Fibroblast of gingiva (primary cell): ENCODE results near the gene MARS1.
A peak's percentile ranks its signal among the peaks of the same experiment; 100 is the strongest.
"Not testable (repeated sequence)": the region's sequence is repeated elsewhere in the genome, so short reads cannot be mapped to it uniquely, and the experiment has no call there.

Experiments
- DNase-seq: peaks from one replicate; pipeline ENCODE4 v3.0.0-alpha.2; 2011; ENCODE audit warnings: low read depth

Gene MARS1

GRCh38 chr12:57487597-57488401 is at the start of gene MARS1:
MARS1 (plus strand) TSS chr12:57488068; CDS start chr12:57488091, 23 bp downstream.
- DNase-seq: peak; percentile 95

- DNase-seq: no peak
Observed at GRCh38 chr12:57438400-57438799, 49.5 kb upstream of the MARS1 start.

GRCh38 chr12:57439762-57440266 is 48.1 kb upstream of the MARS1 start:
- no peak for DNase-seq

- DNase-seq: not testable (repeated sequence)
Observed at GRCh38 chr12:57441393-57441792, 46.5 kb upstream of the MARS1 start.

GRCh38 chr12:57441846-57442427 is 45.9 kb upstream of the MARS1 start:
- DNase-seq: no peak

- not testable (repeated sequence) for DNase-seq
Observed at GRCh38 chr12:57444337-57444736, 43.5 kb upstream of the MARS1 start.

DNA sequence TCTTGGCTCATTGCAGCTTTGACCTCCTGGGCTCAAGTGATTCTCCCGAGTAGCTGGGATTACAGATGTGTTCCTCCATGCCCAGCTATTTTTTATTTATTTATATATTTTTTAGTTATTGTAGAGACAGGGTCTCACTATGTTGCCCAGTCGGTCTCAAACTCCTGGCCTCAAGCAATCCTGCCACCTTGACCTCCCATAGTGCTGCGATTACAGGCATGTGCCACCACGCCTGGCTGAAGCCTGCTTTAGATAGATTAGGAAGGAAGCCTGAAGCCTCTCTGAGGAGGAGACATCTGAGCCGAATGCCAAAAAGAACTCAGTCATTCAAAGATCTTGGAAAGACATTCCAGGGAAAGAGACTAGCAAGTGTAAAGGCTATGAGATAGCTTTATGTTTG is 43.1 kb upstream of the MARS1 start:
- no peak for DNase-seq

DNA sequence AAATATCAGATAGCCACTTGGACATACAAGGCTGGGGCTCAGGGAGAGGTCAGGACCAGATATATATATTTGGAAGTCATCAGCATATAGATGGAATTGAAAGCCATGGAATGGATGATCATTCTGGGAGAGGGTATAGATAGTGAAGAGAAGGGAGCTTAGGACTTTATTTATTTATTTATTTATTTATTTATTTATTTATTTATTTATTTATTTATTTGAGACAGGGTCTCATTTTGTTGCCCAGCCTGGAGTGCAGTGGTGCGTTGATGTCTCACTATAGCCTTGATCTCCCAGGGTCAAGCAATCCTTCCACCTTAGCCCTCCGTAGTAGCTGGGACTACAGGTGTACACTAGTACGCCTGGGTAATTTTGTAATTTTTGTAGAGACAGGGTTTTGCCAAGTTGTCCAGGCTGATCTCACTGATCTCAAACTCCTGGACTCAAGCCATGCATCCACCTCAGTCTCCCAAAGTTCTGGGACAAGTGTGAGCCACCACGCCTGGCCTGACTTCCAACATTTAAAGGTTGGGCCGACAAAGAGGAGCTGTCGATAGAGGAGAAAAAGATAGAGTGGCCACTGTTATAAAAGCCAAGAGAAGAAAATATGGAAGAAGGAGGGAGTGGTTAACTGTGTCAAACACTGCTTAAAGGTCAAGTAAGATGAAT is 41.4 kb upstream of the MARS1 start:
- no peak for DNase-seq

- DNase-seq: no peak
Observed at GRCh38 chr12:57448669-57449068, 39.2 kb upstream of the MARS1 start.

DNA sequence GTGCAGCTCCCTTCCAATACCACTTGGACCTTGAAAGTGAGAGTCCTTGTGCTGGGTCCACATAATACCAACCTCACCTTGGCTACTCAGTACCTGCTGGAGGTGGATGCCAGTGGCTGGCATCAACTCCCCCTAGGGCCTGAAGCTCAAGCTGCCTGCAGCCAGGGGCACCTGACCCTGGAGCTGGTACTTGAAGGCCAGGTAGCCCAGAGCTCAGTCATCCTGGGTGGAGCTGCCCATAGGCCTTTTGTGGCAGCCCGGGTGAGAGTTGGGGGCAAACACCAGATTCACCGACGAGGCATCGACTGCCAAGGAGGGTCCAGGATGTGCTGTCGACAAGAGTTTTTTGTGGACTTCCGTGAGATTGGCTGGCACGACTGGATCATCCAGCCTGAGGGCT is 38.5 kb upstream of the MARS1 start:
- DNase-seq: no peak

- DNase-seq: no peak
Observed at GRCh38 chr12:57450057-57450456, 37.8 kb upstream of the MARS1 start.

DNA sequence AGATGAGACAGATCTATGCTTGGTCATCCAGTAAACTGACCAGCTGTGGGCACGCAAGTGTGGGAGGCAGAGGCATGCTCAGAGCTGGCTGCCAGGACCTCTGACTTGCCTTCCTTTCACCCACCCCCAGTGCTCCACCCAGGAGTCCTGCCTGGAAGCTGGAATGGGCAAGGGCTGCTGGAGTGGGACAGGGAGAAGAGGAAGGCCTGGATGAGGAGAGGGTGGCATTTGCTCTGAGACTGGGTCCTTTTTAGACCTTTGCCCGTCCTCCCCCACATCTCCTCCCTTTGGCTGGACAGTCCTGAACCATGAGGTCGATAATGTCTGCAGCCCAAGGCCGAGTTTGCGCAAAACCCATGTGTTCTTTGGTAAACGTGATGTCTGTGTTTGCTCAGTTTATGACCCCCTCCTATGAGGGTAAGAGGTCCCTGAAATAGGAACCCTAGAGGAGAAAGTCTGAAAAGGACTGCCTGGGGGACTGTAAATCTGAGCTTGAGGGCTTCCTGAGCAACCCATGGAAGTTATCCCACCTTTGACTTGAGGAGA is 36.6 kb upstream of the MARS1 start:
- no peak for DNase-seq

DNA sequence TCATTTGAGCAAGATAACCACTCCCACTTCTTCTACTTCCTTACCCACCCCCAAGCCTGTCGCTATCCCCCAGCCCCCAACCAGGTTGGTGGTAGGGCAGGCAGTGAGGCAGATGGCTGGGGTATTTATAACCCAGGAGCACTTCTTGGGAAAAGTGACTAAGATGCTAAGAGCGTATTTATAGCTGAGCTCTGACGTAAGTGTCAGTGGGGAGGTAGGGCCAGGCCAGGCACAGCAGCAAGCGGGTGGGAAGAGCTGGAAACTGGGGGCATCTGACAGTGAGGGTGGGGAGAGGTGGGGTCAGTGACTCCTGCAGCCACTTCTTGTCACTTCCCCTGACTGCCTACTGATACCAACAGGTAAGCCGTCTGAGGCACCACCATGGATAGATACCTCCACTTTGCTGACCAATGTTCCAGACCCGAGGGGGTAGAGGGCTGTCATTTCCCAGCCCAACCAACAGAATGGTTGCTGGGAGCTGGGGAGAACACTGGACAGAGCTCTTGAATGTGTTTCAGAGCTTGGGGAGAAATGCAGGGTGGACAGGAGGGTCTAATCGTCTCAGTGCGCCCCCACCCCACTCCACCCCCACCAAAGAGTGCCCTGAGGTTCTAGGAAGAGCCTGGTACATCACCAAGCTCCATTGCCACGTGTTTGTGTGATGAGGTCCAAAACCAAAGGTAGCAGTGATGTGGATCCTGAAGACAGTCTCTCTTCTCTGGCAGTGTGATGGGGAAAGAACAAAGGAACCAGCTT is 35.5 kb upstream of the MARS1 start:
- peak; percentile 42 for DNase-seq

DNA sequence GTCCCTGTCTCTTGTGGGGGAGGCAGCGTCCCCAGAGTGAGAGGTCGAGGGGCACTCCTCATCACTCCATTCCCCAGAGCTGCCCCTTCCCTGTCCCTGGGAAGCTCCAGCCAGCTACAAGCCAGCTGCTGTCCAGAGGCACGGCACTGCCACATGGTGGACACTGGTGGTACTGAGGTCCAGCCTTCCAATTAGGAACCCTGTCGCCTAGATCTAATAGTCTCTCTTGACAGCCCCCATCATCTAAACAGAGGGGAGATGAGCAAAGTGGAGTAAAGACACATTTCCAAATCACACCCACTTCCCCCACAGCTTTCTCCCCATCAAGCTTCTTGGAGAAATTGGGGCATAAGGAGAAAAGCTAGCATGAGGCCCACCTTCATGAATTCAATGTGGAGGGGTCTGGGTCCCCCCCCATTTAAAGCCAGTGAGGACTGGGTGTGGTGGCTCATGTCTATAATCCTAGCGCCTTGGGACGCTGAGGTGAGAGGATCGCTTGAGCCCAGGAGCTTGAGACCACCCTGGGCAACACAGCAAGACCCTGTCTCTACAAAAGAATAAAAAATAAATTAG is 34.8 kb upstream of the MARS1 start:
- peak; percentile 54 for DNase-seq

- no peak for DNase-seq
Observed at GRCh38 chr12:57454213-57454565, 33.7 kb upstream of the MARS1 start.

- peak; percentile 83 for DNase-seq
Observed at GRCh38 chr12:57454566-57455373, 33.1 kb upstream of the MARS1 start, which contains the start of gene INHBE. INHBE (plus strand) TSS chr12:57455307; CDS start chr12:57455537, 230 bp downstream.

GRCh38 chr12:57455374-57456144 is 32.3 kb upstream of the MARS1 start:
- no peak for DNase-seq

DNA sequence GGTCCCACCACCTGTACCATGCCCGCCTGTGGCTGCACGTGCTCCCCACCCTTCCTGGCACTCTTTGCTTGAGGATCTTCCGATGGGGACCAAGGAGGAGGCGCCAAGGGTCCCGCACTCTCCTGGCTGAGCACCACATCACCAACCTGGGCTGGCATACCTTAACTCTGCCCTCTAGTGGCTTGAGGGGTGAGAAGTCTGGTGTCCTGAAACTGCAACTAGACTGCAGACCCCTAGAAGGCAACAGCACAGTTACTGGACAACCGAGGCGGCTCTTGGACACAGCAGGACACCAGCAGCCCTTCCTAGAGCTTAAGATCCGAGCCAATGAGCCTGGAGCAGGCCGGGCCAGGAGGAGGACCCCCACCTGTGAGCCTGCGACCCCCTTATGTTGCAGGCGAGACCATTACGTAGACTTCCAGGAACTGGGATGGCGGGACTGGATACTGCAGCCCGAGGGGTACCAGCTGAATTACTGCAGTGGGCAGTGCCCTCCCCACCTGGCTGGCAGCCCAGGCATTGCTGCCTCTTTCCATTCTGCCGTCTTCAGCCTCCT is 31.6 kb upstream of the MARS1 start:
- DNase-seq: no peak

GRCh38 chr12:57456737-57457490 is 31.0 kb upstream of the MARS1 start:
- DNase-seq: no peak
